Measurements from ENCODE around the gene U2SURP. TPM values are rescaled to one million over a fixed set of nuclear protein-coding genes. Genes with fewer than 3 reads are reported as not detected.

Gene U2SURP
- total and polyA plus RNA-seq, 2 donors (not counting 3 experiments of a cell fraction or from before 2014, with no cell fraction given), result 12.6 to 92.4 TPM

- no peak for DNase-seq (ENCODE audit: low read depth, low spot score)
- no peak overlapping the region for H3K4me2 ChIP-seq (ENCODE audit: insufficient read depth, low read length)
- intact Hi-C loops (cut with micrococcal nuclease) (no loop called here), dilution Hi-C loops (cut with MboI; ENCODE audit: extremely low pct_ligation_motif_present, low sequenced_read_pairs) (no loop called here)
- H3K9ac ChIP-seq (replicated peaks; ENCODE audit: extremely low read depth, insufficient read depth, low read length), result no peak overlapping the region
- BruUV-seq (replicated peaks), result no TSS peak
- no peak overlapping the region for H3K4me3 ChIP-seq (replicated peaks in 1 of 3; ENCODE audit: insufficient read depth in 1 of 3, low read depth in 1 of 3, low read length in 3 of 3)
- no peaks in the 10 kb centered on the region for H3K79me2 ChIP-seq (ENCODE audit: control insufficient read depth, insufficient read depth, low read length)
- FAIRE-seq, result no peak
- no peaks in the 10 kb centered on the region for H3K36me3 ChIP-seq (ENCODE audit: control insufficient read depth in 2 of 2, extremely low read depth in 1 of 2, insufficient read depth in 2 of 2, low read length in 2 of 2)
- ChIA-PET POLR2A (no interaction called here), CTCF (interaction anchor here (1.5 to 3.7 kb wide), 2 partner anchors 25 to 564 kb away, joined by 3 to 16 read pairs; no protein-coding TSS in a partner anchor)
- no peaks in the 10 kb centered on the region for H3K4me1 ChIP-seq (ENCODE audit: control insufficient read depth, extremely low read depth, insufficient read depth, low read length)
- no peak overlapping the region for H2AFZ ChIP-seq (ENCODE audit: low read depth, low read length)
- peaks cover 3 to 6% of the 10 kb centered on the region in 2 experiments for H3K27me3 ChIP-seq (ENCODE audit: control insufficient read depth in 2 of 2, insufficient read depth in 2 of 2, low read length in 2 of 2)
- no peaks in the 10 kb centered on the region for H3K9me3 ChIP-seq (replicated peaks; ENCODE audit: control insufficient read depth, insufficient read depth, low read length)
- TF ChIP-seq MAX (IDR thresholded peaks at IDR 0.05; ENCODE audit: insufficient read depth, insufficient read length) (no peak), POLR2AphosphoS5 (IDR thresholded peaks at IDR 0.05; ENCODE audit: insufficient read depth, low read depth, low read length) (no peak), FOS (IDR thresholded peaks at IDR 0.05; ENCODE audit: borderline replicate concordance, insufficient read depth, low read length) (no peak), JUN (IDR thresholded peaks at IDR 0.05; ENCODE audit: borderline replicate concordance, insufficient read depth, insufficient read length, low read depth) (no peak)
- H4K20me1 ChIP-seq (replicated peaks; ENCODE audit: control insufficient read depth, extremely low read depth, insufficient read depth, low read length), result no peaks in the 10 kb centered on the region
- no peaks in the 10 kb centered on the region for H3K9me1 ChIP-seq (replicated peaks; ENCODE audit: control insufficient read depth, extremely low read depth, insufficient read depth, low read length)
- no peak overlapping the region for H3K27ac ChIP-seq (ENCODE audit: insufficient read depth, low read depth, low read length)
Observed at GRCh38 chr3:143109861-143110260, 108.5 kb downstream of the U2SURP start.

Small RNA genes lying within 50 kb of the gene (small RNA-seq; reads per million reads assigned to genes)
- not detected for gene AC021074.2 (ENCODE audit: insufficient read depth, insufficient read length, low read depth, low replicate concordance)

Other genes with a start within 250 kb of the U2SURP start
- not detected in 2 replicates for gene PCOLCE2, start 112.5 kb upstream of the U2SURP start, total RNA-seq
- gene PCOLCE2, start 112.5 kb upstream of the U2SURP start, polyA plus RNA-seq, result not detected in 2 replicates
- not detected in 2 replicates for gene PAQR9, start 37.9 kb upstream of the U2SURP start, total RNA-seq
- gene PAQR9, start 37.9 kb upstream of the U2SURP start, polyA plus RNA-seq, result not detected in 2 replicates
- 2.5 and 6.5 TPM in 2 replicates for gene CHST2, start 118.2 kb downstream of the U2SURP start, total RNA-seq
- gene CHST2, start 118.2 kb downstream of the U2SURP start, polyA plus RNA-seq, result 4.3 and 5.2 TPM in 2 replicates